Stimulated activated effector memory CD8-positive, alpha-beta T cell treated with anti-CD3 and anti-CD28 coated beads, Interleukin-12 subunit alpha, Interleukin-12 subunit beta, amount 100 ng/mL, for 72 hours (primary cell): ENCODE data around the gene ADAMTSL1.
A peak's percentile ranks its signal among the peaks of the same experiment; 100 is the strongest.

Experiments used
- ATAC-seq: fragments of 150-1000 bp; cut with Tn5 transposase; 2 replicates; pipeline ENCODE4 v1.10.0; 2021
- DNase-seq, 2 donors: peaks; one replicate each; pipeline ENCODE4 v3.0.0; 2021 to 2022; ENCODE audit warnings: low spot score in 2 of 2
- H3K27ac Mint-ChIP-seq: one replicate; pipeline ENCODE4 v1.8.0; 2022; ENCODE audit warnings: mild to moderate bottlenecking, mixed read lengths
- H3K36me3 Mint-ChIP-seq: one replicate; pipeline ENCODE4 v1.8.0; 2022; ENCODE audit warnings: mild to moderate bottlenecking, mixed read lengths
- H3K4me1 Mint-ChIP-seq: one replicate; pipeline ENCODE4 v1.8.0; 2022; ENCODE audit warnings: mixed read lengths
- H3K4me3 Mint-ChIP-seq: one replicate; pipeline ENCODE4 v1.8.0; 2022; ENCODE audit warnings: mild to moderate bottlenecking, mixed read lengths
- H3K9me3 Mint-ChIP-seq: one replicate; pipeline ENCODE4 v1.8.0; 2022; ENCODE audit warnings: mixed read lengths

Gene ADAMTSL1

GRCh38 chr9:18947892-18948339 lies 474.0 kb downstream of the ADAMTSL1 start:
- ATAC-seq = peak; percentile 31
- no peaks in the 10 kb centered on the region for H3K4me1 Mint-ChIP-seq
- H3K27ac Mint-ChIP-seq = no peak overlapping the region
- DNase-seq = no peak
- no peaks in the 10 kb centered on the region for H3K9me3 Mint-ChIP-seq
- H3K4me3 Mint-ChIP-seq = no peak overlapping the region
- no peaks in the 10 kb centered on the region for H3K36me3 Mint-ChIP-seq

- DNase-seq = no peak
- H3K4me3 Mint-ChIP-seq = no peak overlapping the region
- no peak for ATAC-seq
- no peaks in the 10 kb centered on the region for H3K4me1 Mint-ChIP-seq
- no peaks in the 10 kb centered on the region for H3K9me3 Mint-ChIP-seq
- H3K36me3 Mint-ChIP-seq = no peaks in the 10 kb centered on the region
- no peak overlapping the region for H3K27ac Mint-ChIP-seq
These were observed 478.0 kb downstream of the ADAMTSL1 start for GRCh38 chr9:18951936-18952335.

- ATAC-seq (no peak), DNase-seq (no peak)
- Mint-ChIP-seq H3K4me1 (no peaks in the 10 kb centered on the region), H3K4me3 (no peak overlapping the region), H3K36me3 (no peaks in the 10 kb centered on the region), H3K27ac (no peak overlapping the region), H3K9me3 (peaks cover 3% of the 10 kb centered on the region)
These were observed 481.7 kb downstream of the ADAMTSL1 start for GRCh38 chr9:18955626-18956025.
